IMR-90 (cell line): ENCODE results near the gene PRKCA. TPM values are rescaled to one million over a fixed set of nuclear protein-coding genes. Genes with fewer than 3 reads are reported as not detected.

ENCODE experiments used
- ATAC-seq: fragments of 200-7000 bp; cut with Tn5 transposase; 2 replicates; pipeline ENCODE4 v1.9.1; 2020; ENCODE audit warnings: low read depth, mild to moderate bottlenecking, moderate library complexity
- BruUV-seq: library from RNA; stranded (reverse); fragments of 400-500 nt; replicated peaks from 2 replicates; lab custom pipeline; 2021; lab: Mats Ljungman, UMichigan
- CTCF ChIA-PET: fragments of 300-600 bp; formaldehyde crosslinking; extraction: SDS; loops from one replicate; lab custom pipeline; 2021; ENCODE audit warnings: antibody characterized with exemption; lab: Yijun Ruan, JAX
- POLR2A ChIA-PET: fragments of 300-600 bp; sonication (Branson Sonifier 250); formaldehyde crosslinking; loops from one replicate; lab custom pipeline; 2022; ENCODE audit warnings: antibody characterized with exemption; ENCODE audit not compliant: unreplicated experiment; lab: Charles Lee
- DNase-seq: peaks from one replicate; pipeline ENCODE4 v3.0.0; 2013
- H2AFZ ChIP-seq: replicated peaks from 2 replicates; pipeline ENCODE3; 2013; ENCODE audit warnings: low read length, mild to moderate bottlenecking; ENCODE audit not compliant: poor library complexity
- H2AK5ac ChIP-seq: 2 replicates; pipeline ENCODE4 v1.6.1; 2013; ENCODE audit warnings: low read depth, low read length, inconsistent platforms
- H2AK9ac ChIP-seq: replicated peaks from 2 replicates; pipeline ENCODE3; 2013; ENCODE audit warnings: mild to moderate bottlenecking, low read depth, low read length, moderate library complexity; ENCODE audit not compliant: poor library complexity
- H2BK120ac ChIP-seq: 2 replicates; pipeline ENCODE4 v1.6.1; 2013; ENCODE audit warnings: low read depth, low read length, inconsistent platforms
- H2BK15ac ChIP-seq: 3 replicates; pipeline ENCODE4 v1.6.1; 2013; ENCODE audit warnings: low read depth, low read length, inconsistent platforms
- H2BK20ac ChIP-seq: 2 replicates; pipeline ENCODE4 v1.6.1; 2013; ENCODE audit warnings: low read depth, mild to moderate bottlenecking, inconsistent platforms, low read length, moderate library complexity
- H2BK5ac ChIP-seq: 2 replicates; pipeline ENCODE4 v1.6.1; 2013; ENCODE audit warnings: mild to moderate bottlenecking, low read depth, low read length, inconsistent platforms; ENCODE audit not compliant: poor library complexity, severe bottlenecking
- H3K14ac ChIP-seq: replicated peaks from 2 replicates; pipeline ENCODE4 v1.6.1; 2013; ENCODE audit warnings: low read depth, low read length, inconsistent platforms
- H3K18ac ChIP-seq: 2 replicates; pipeline ENCODE4 v1.6.1; 2013; ENCODE audit warnings: low read depth, low read length, control low read depth
- H3K23ac ChIP-seq: 2 replicates; pipeline ENCODE4 v1.6.1; 2013; ENCODE audit warnings: low read depth, low read length, inconsistent platforms
- H3K27ac ChIP-seq: 2 replicates; pipeline ENCODE4 v1.5.1; 2013; ENCODE audit warnings: mild to moderate bottlenecking, control low read depth, low read length; ENCODE audit not compliant: insufficient read depth
- H3K27me3 ChIP-seq: 2 replicates; pipeline ENCODE4 v1.6.1; 2013; ENCODE audit warnings: low read length; ENCODE audit not compliant: control insufficient read depth, insufficient read depth
- H3K36me3 ChIP-seq: 2 replicates; pipeline ENCODE4 v1.6.1; 2013; ENCODE audit warnings: low read length, mixed read lengths; ENCODE audit not compliant: control insufficient read depth, insufficient read depth
- H3K4ac ChIP-seq: 2 replicates; pipeline ENCODE4 v1.6.1; 2013; ENCODE audit warnings: low read depth, low read length, inconsistent platforms
- H3K4me1 ChIP-seq: 2 replicates; pipeline ENCODE4 v1.6.1; 2013; ENCODE audit warnings: low read length, mixed read lengths; ENCODE audit not compliant: control insufficient read depth, insufficient read depth
- H3K4me2 ChIP-seq: 2 replicates; pipeline ENCODE4 v1.6.1; 2013; ENCODE audit warnings: low read depth, mild to moderate bottlenecking, control low read depth, low read length, moderate library complexity
- H3K4me3 ChIP-seq: 2 replicates; pipeline ENCODE4 v1.5.1; 2013; ENCODE audit warnings: low read depth, mild to moderate bottlenecking, control low read depth, low read length, moderate library complexity; ENCODE audit not compliant: insufficient read depth
- H3K56ac ChIP-seq: 2 replicates; pipeline ENCODE4 v1.6.1; 2013; ENCODE audit warnings: low read length, inconsistent platforms; ENCODE audit not compliant: insufficient read depth; ENCODE audit errors: extremely low read depth
- H3K79me1 ChIP-seq, 2 experiments: 2 replicates each; pipeline ENCODE4 v1.6.1; 2013; ENCODE audit warnings: low read length in 2 of 2, inconsistent platforms in 1 of 2, low read depth in 1 of 2
- H3K9ac ChIP-seq: 2 replicates; pipeline ENCODE4 v1.6.1; 2013; ENCODE audit warnings: low read depth, low read length, control low read depth
- H3K9me1 ChIP-seq: 2 replicates; pipeline ENCODE4 v1.6.1; 2013; ENCODE audit warnings: low read length, inconsistent platforms; ENCODE audit not compliant: insufficient read depth
- H3K9me3 ChIP-seq: 2 replicates; pipeline ENCODE4 v1.6.1; 2013; ENCODE audit warnings: low read length; ENCODE audit not compliant: control insufficient read depth, insufficient read depth
- H4K20me1 ChIP-seq: 2 replicates; pipeline ENCODE4 v1.6.1; 2013; ENCODE audit warnings: low read length, inconsistent platforms; ENCODE audit not compliant: insufficient read depth
- H4K5ac ChIP-seq: 2 replicates; pipeline ENCODE4 v1.6.1; 2013; ENCODE audit warnings: mild to moderate bottlenecking, low read depth, low read length, control low read depth
- H4K8ac ChIP-seq, 2 experiments: 2 replicates each; pipeline ENCODE4 v1.6.1; 2013; ENCODE audit warnings: low read depth in 2 of 2, low read length in 2 of 2, control low read depth in 1 of 2, inconsistent platforms in 1 of 2
- H4K91ac ChIP-seq: 2 replicates; pipeline ENCODE4 v1.6.1; 2013; ENCODE audit warnings: low read depth, low read length, inconsistent platforms; ENCODE audit not compliant: insufficient read depth
- CEBPB ChIP-seq: IDR thresholded peaks from 2 replicates; pipeline ENCODE4 v1.6.1; 2012; ENCODE audit warnings: low read depth, low read length, improper control_type of control experiment
- CHD1 ChIP-seq: IDR thresholded peaks from 2 replicates; pipeline ENCODE4 v1.6.1; 2012; ENCODE audit warnings: low read depth, low read length, improper control_type of control experiment
- MAFK ChIP-seq: IDR thresholded peaks from 2 replicates; pipeline ENCODE4 v1.6.1; 2012; ENCODE audit warnings: low read depth, low read length, improper control_type of control experiment
- RAD21 ChIP-seq: IDR thresholded peaks from 2 replicates; pipeline ENCODE4 v1.6.1; 2012; ENCODE audit warnings: low read length, improper control_type of control experiment
- RCOR1 ChIP-seq: IDR thresholded peaks from 2 replicates; pipeline ENCODE4 v1.6.1; 2012; ENCODE audit warnings: mild to moderate bottlenecking, low read length, improper control_type of control experiment; ENCODE audit not compliant: insufficient replicate concordance
- SMC3 ChIP-seq: fragments of 150-350 bp; IDR thresholded peaks from 2 replicates; pipeline ENCODE4 v1.6.1; 2016; ENCODE audit warnings: low read depth, mild to moderate bottlenecking, antibody characterized with exemption, low read length, moderate library complexity
- WGBS, 2 experiments: methylation state at CpG; one replicate each; pipeline versions ENCODE4 v1.1.5 to v1.1.7; 2013; ENCODE audit warnings: missing lambda C conversion rate in 2 of 2; ENCODE audit not compliant: insufficient read length in 1 of 2; ENCODE audit errors: extremely low coverage in 2 of 2; 5-methylcytosine and 5-hydroxymethylcytosine counted together
- dilution Hi-C: fragments of 300-500 bp; cut with HindIII; formaldehyde crosslinking; loops from one replicate; pipeline ENCODE4 v1.14.3; 2018; ENCODE audit warnings: low sequenced_read_pairs; ENCODE audit not compliant: unreplicated experiment
- in situ Hi-C: fragments of 300-500 bp; cut with MboI; formaldehyde crosslinking; loops from 3 replicates; pipeline ENCODE4 v1.14.3; 2019; ENCODE audit warnings: low sequenced_read_pairs, inconsistent platforms, mixed read lengths
- intact Hi-C: fragments of 100-400 bp; cut with micrococcal nuclease; formaldehyde crosslinking; loops from 2 replicates; pipeline ENCODE4 v1.10.0; 2022
- polyA plus RNA-seq, 3 experiments: library from polyadenylated mRNA; depleted of rRNA; stranded (reverse); fragments of >200 nt; gene quantifications; 2 replicates each; pipeline ENCODE4 v1.2.3, GENCODE V29; 2012; ENCODE audit warnings: low replicate concordance in 1 of 3
- total RNA-seq: library from RNA; depleted of rRNA; stranded (reverse); fragments of >200 nt; gene quantifications from 2 replicates; pipeline ENCODE4 v1.2.3, GENCODE V29; 2012
- TF ChIP-seq, protein P1 (sequence below): conservative IDR thresholded peaks from 2 replicates; pipeline ENCODE4 v1.5.1; 2012; ENCODE audit warnings: mild to moderate bottlenecking, low read depth, low read length, improper control_type of control experiment
- TF ChIP-seq, protein P2 (sequence below): fragments of 150-350 bp; IDR thresholded peaks from 2 replicates; pipeline ENCODE4 v1.6.1; 2016; ENCODE audit warnings: low read depth, mild to moderate bottlenecking, low read length, moderate library complexity, borderline replicate concordance
- TF ChIP-seq, protein P3 (sequence below): fragments of 150-350 bp; IDR thresholded peaks from 2 replicates; pipeline ENCODE4 v1.6.1; 2017; ENCODE audit warnings: mild to moderate bottlenecking, antibody characterized with exemption, low read length, low read depth

Gene PRKCA
- total and polyA plus RNA-seq, 2 of the 4 experiments (the other 2 are of a cell fraction) = 31.0 to 46.0 TPM

DNA sequence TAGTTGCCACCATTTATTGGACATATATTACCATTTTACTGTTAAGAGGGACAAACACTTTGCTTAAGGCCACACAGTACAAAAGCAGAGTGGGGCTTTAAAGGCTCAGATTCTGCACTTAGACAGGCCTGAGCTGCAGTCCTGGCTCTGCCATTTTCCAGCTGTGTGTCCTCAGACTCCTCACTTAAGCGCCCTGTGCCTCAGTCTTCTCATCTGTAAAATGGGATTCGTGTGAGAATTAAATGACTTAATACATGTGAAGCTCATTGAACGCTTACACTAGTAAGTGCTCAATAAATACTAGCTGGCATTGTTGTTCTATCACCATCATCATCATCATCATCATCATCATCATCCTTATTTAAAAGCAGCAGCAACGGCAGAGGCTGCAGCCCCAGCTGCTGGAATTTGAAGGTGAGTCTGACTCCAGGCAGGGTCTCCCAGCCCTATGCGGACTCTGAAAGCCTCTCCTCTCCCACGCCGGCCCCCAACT, 532.1 kb downstream of the PRKCA start:
- H3K56ac ChIP-seq = no peak overlapping the region
- dilution Hi-C loops = no loop called here
- no peak overlapping the region for H4K5ac ChIP-seq
- no peak for ATAC-seq
- no peak overlapping the region for H2BK5ac ChIP-seq
- no peaks in the 10 kb centered on the region for H3K9me3 ChIP-seq
- no peak overlapping the region for H3K18ac ChIP-seq
- WGBS, 2 experiments = no CpG with 5 or more reads among the region's 7 CpGs
- no peak overlapping the region for H3K14ac ChIP-seq
- no peaks in the 10 kb centered on the region for H4K20me1 ChIP-seq
- H3K9ac ChIP-seq = no peak overlapping the region
- H2AFZ ChIP-seq = no peak overlapping the region
- H3K36me3 ChIP-seq = no peaks in the 10 kb centered on the region
- H3K4me2 ChIP-seq = no peak overlapping the region
- no peaks in the 10 kb centered on the region for H3K9me1 ChIP-seq
- no peak overlapping the region for H3K27ac ChIP-seq
- in situ Hi-C loops = no loop called here
- ChIA-PET CTCF (no interaction called here), POLR2A (no interaction called here)
- no peak overlapping the region for H2BK15ac ChIP-seq
- H3K4me1 ChIP-seq = no peaks in the 10 kb centered on the region
- H2AK9ac ChIP-seq = no peak overlapping the region
- no peak overlapping the region for H2BK20ac ChIP-seq
- H3K23ac ChIP-seq = no peak overlapping the region
- H3K79me1 ChIP-seq = no peaks in the 10 kb centered on the region
- no peak overlapping the region for H2BK120ac ChIP-seq
- TF ChIP-seq RCOR1 (no peak), CHD1 (no peak), MAFK (no peak), SMC3 (no peak), RAD21 (no peak), CEBPB (no peak)
- TF ChIP-seq, protein P1, sequence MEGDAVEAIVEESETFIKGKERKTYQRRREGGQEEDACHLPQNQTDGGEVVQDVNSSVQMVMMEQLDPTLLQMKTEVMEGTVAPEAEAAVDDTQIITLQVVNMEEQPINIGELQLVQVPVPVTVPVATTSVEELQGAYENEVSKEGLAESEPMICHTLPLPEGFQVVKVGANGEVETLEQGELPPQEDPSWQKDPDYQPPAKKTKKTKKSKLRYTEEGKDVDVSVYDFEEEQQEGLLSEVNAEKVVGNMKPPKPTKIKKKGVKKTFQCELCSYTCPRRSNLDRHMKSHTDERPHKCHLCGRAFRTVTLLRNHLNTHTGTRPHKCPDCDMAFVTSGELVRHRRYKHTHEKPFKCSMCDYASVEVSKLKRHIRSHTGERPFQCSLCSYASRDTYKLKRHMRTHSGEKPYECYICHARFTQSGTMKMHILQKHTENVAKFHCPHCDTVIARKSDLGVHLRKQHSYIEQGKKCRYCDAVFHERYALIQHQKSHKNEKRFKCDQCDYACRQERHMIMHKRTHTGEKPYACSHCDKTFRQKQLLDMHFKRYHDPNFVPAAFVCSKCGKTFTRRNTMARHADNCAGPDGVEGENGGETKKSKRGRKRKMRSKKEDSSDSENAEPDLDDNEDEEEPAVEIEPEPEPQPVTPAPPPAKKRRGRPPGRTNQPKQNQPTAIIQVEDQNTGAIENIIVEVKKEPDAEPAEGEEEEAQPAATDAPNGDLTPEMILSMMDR = no peak
- TF ChIP-seq, protein P2, sequence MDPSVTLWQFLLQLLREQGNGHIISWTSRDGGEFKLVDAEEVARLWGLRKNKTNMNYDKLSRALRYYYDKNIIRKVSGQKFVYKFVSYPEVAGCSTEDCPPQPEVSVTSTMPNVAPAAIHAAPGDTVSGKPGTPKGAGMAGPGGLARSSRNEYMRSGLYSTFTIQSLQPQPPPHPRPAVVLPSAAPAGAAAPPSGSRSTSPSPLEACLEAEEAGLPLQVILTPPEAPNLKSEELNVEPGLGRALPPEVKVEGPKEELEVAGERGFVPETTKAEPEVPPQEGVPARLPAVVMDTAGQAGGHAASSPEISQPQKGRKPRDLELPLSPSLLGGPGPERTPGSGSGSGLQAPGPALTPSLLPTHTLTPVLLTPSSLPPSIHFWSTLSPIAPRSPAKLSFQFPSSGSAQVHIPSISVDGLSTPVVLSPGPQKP = no peak
- TF ChIP-seq, protein P3, sequence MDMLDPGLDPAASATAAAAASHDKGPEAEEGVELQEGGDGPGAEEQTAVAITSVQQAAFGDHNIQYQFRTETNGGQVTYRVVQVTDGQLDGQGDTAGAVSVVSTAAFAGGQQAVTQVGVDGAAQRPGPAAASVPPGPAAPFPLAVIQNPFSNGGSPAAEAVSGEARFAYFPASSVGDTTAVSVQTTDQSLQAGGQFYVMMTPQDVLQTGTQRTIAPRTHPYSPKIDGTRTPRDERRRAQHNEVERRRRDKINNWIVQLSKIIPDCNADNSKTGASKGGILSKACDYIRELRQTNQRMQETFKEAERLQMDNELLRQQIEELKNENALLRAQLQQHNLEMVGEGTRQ = no peak
- H4K91ac ChIP-seq = no peak overlapping the region
- H3K4ac ChIP-seq = no peak overlapping the region
- DNase-seq = no peak
- H4K8ac ChIP-seq = no peak overlapping the region
- BruUV-seq = no TSS peak
- intact Hi-C loops = no loop called here
- H2AK5ac ChIP-seq = no peak overlapping the region
- H3K4me3 ChIP-seq = no peak overlapping the region
- H3K27me3 ChIP-seq = peaks cover 51% of the 10 kb centered on the region
